ENCODE measurements around the gene ESYT2. TPM values are rescaled to one million over a fixed set of nuclear protein-coding genes. Genes with fewer than 3 reads are reported as not detected.
A peak's percentile ranks its signal among the peaks of the same experiment; 100 is the strongest.
"Not testable (repeated sequence)": the region's sequence is repeated elsewhere in the genome, so short reads cannot be mapped to it uniquely, and the experiment has no call there.

ESYT2 gene
- total RNA-seq, 1 experiment from 2014 or later: 66.6 TPM

DNA sequence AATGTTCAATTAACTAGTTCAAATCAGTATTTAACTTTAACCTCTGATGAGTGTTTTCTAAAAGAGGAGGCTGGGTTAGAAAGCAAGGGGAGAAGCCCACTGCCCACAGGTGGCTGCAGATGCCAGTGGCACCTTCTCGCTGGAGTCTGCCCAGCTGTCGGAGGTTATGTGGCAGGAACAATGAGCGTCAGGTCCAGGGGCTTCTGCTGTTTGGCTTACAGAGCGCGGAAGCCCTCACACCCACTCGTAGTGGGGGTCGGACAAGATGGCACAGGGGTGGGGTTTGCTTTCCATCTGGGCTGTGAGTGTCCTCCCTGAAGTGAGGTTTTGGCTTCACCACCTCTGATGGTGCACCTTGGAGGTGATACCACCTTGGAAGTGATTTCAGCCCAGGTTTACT lies 35.5 kb upstream of the ESYT2 start:
- BruUV-seq (replicated peaks): no TSS peak
- Mint-ChIP-seq H3K36me3 (ENCODE audit: insufficient read depth, unreplicated experiment) (peaks cover 19% of the 10 kb centered on the region), H3K9me3 (ENCODE audit: low read depth, unreplicated experiment) (no peaks in the 10 kb centered on the region), H3K27me3 (ENCODE audit: unreplicated experiment) (no peaks in the 10 kb centered on the region), H3K4me3 (ENCODE audit: low read depth, unreplicated experiment) (peak overlapping the region; percentile 91), H3K4me1 (ENCODE audit: low read depth, unreplicated experiment) (peaks cover 9% of the 10 kb centered on the region), H3K27ac (ENCODE audit: unreplicated experiment) (no peak overlapping the region)
- no peak for DNase-seq
- intact Hi-C loops (cut with micrococcal nuclease; ENCODE audit: unreplicated experiment): no loop called here
- CTCF ChIA-PET: no interaction called here
- TF ChIP-seq, protein P1, sequence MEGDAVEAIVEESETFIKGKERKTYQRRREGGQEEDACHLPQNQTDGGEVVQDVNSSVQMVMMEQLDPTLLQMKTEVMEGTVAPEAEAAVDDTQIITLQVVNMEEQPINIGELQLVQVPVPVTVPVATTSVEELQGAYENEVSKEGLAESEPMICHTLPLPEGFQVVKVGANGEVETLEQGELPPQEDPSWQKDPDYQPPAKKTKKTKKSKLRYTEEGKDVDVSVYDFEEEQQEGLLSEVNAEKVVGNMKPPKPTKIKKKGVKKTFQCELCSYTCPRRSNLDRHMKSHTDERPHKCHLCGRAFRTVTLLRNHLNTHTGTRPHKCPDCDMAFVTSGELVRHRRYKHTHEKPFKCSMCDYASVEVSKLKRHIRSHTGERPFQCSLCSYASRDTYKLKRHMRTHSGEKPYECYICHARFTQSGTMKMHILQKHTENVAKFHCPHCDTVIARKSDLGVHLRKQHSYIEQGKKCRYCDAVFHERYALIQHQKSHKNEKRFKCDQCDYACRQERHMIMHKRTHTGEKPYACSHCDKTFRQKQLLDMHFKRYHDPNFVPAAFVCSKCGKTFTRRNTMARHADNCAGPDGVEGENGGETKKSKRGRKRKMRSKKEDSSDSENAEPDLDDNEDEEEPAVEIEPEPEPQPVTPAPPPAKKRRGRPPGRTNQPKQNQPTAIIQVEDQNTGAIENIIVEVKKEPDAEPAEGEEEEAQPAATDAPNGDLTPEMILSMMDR (IDR thresholded peaks at IDR 0.05; ENCODE audit: unreplicated experiment): no peak

DNA sequence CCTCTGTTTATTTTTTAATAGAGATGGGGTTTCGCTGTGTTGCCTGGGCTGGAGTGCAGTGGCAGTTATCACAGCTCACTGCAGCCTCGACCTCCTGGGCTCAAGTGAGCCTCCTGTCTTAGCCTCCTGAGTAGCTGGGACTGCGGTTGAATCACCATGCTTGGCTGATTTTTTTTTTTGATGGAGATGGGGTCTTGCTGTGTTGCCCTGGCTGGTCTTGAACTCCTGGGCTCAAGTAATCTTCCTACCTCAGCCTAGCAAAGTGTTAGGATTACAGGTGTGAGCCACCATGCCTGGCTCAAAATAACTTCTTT lies 35.2 kb upstream of the ESYT2 start:
- TF ChIP-seq, protein P1 (IDR thresholded peaks at IDR 0.05; ENCODE audit: unreplicated experiment): no peak
- H3K4me3 Mint-ChIP-seq (ENCODE audit: low read depth, unreplicated experiment): peak overlapping the region; percentile 91
- CTCF ChIA-PET: interaction anchor here (1.0 kb wide), 1 partner anchor 112 kb away, joined by 5 read pairs; no protein-coding TSS in a partner anchor
- H3K4me1 Mint-ChIP-seq (ENCODE audit: low read depth, unreplicated experiment): peaks cover 9% of the 10 kb centered on the region
- no peaks in the 10 kb centered on the region for H3K9me3 Mint-ChIP-seq (ENCODE audit: low read depth, unreplicated experiment)
- BruUV-seq (replicated peaks): no TSS peak
- H3K27me3 Mint-ChIP-seq (ENCODE audit: unreplicated experiment): no peaks in the 10 kb centered on the region
- no peak for DNase-seq
- intact Hi-C loops (cut with micrococcal nuclease; ENCODE audit: unreplicated experiment): no loop called here
- H3K36me3 Mint-ChIP-seq (ENCODE audit: insufficient read depth, unreplicated experiment): peaks cover 19% of the 10 kb centered on the region
- H3K27ac Mint-ChIP-seq (ENCODE audit: unreplicated experiment): peak overlapping the region; percentile 87

DNA sequence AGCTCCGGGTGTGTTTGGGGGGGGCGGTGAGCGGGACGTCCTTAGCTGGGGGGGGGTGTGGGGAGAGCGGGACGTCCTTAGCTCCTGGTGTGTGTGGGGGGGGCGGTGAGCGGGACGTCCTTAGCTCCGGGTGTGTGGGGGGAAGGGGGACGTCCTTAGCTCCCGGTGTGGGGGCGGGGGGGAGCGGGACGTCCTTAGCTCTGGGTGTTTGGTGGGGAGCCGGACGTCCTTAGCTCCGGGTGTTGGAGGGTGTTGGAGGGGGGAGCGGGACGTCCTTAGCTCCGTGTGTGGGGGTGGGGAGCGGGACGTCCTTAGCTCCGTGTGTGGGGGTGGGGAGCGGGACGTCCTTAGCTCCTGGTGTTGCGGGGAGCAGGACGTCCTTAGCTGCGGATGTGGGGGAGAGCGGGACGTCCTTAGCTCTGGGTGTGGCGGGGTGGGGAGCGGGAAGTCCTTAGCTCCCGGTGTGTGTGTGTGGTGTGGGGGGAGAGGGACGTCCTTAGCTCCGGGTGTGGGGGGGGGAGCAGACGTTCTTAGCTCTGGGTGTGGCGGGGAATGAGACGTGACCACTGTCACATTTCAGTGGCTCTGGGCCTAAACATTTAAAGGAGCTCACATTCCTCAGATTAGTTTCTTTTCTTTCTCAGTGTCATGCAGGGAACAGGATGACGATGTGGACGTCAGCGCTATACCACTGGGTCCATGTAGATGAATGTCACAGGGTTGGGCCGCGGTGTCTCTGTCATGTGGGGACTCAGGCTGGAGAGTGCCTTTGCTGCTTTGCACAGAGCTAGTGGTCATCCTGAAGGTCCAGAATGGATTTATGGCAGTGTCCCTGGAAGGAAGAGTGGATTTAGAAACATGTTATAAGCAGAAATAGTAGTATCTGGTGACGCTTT lies 34.5 kb upstream of the ESYT2 start:
- Mint-ChIP-seq H3K9me3 (ENCODE audit: low read depth, unreplicated experiment) (no peaks in the 10 kb centered on the region), H3K27me3 (ENCODE audit: unreplicated experiment) (no peaks in the 10 kb centered on the region), H3K27ac (ENCODE audit: unreplicated experiment) (peak overlapping the region; percentile 87), H3K36me3 (ENCODE audit: insufficient read depth, unreplicated experiment) (peaks cover 19% of the 10 kb centered on the region), H3K4me3 (ENCODE audit: low read depth, unreplicated experiment) (peak overlapping the region; percentile 91), H3K4me1 (ENCODE audit: low read depth, unreplicated experiment) (peaks cover 9% of the 10 kb centered on the region)
- CTCF ChIA-PET: interaction anchor here (0.6 to 1.0 kb wide), 4 partner anchors 43 to 265 kb away, joined by 3 to 5 read pairs (median 3); no protein-coding TSS in a partner anchor
- intact Hi-C loops (cut with micrococcal nuclease; ENCODE audit: unreplicated experiment): no loop called here
- TF ChIP-seq, protein P1 (IDR thresholded peaks at IDR 0.05; ENCODE audit: unreplicated experiment): no peak
- peak; percentile 34 for DNase-seq
- no TSS peak for BruUV-seq (replicated peaks)

DNA sequence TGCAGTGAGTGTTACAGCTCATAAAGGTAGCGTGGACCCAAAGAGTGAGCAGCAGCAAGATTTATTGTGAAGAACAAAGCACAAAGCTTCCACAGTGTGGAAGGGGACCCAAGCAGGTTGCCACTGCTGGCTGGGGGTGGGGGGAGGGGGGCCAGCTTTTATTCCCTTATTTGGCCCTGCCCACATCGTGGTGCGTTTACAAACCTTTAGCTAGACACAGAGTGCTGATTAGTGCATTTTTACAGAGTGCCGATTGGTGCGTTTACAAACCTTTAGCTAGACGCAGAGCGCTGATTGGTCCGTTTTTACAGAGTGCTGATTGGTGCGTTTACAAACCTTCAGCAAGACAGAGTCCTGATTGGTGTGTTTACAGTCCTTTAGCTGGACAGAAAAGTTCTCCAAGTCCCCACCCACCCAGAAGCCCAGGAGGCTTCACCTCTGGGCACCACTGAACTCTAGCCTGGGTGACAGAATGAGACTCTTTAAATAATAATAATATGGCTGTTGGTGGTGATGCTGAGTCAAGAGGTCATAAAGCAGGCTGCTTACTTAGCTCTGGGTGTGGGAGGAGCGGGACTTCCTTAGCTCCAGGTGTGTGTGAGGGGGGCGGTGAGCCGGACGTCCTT lies 33.8 kb upstream of the ESYT2 start:
- H3K4me1 Mint-ChIP-seq (ENCODE audit: low read depth, unreplicated experiment); H3K9me3 Mint-ChIP-seq (ENCODE audit: low read depth, unreplicated experiment); intact Hi-C loops (cut with micrococcal nuclease; ENCODE audit: unreplicated experiment); H3K27me3 Mint-ChIP-seq (ENCODE audit: unreplicated experiment); DNase-seq; BruUV-seq (replicated peaks): not testable (repeated sequence)
- CTCF ChIA-PET: interaction anchor here (0.6 to 0.7 kb wide), 4 partner anchors 9 to 265 kb away, joined by 3 to 4 read pairs (median 3); no protein-coding TSS in a partner anchor
- H3K27ac Mint-ChIP-seq (ENCODE audit: unreplicated experiment): peak overlapping the region; percentile 87
- H3K36me3 Mint-ChIP-seq (ENCODE audit: insufficient read depth, unreplicated experiment): peaks cover 21% of the 10 kb centered on the region
- peak overlapping the region; percentile 91 for H3K4me3 Mint-ChIP-seq (ENCODE audit: low read depth, unreplicated experiment)
